Stimulated activated CD4-positive, alpha-beta T cell treated with anti-CD3 and anti-CD28 coated beads, Interleukin-1b, Interleukin-23, amount 100 ng/mL, for 48 hours (primary cell): Measurements from ENCODE around the gene MDM2.

ENCODE experiments used
- DNase-seq: peaks from one replicate; pipeline ENCODE4 v3.0.0-alpha.2; 2020

The MDM2 gene

GRCh38 chr12:68807576-68808387 lies at the start of gene MDM2:
Gene MDM2, plus strand, starts transcription at chr12:68808177. Its CDS starts 301 bp downstream, at chr12:68808478.
- peak; percentile 94 for DNase-seq

DNA sequence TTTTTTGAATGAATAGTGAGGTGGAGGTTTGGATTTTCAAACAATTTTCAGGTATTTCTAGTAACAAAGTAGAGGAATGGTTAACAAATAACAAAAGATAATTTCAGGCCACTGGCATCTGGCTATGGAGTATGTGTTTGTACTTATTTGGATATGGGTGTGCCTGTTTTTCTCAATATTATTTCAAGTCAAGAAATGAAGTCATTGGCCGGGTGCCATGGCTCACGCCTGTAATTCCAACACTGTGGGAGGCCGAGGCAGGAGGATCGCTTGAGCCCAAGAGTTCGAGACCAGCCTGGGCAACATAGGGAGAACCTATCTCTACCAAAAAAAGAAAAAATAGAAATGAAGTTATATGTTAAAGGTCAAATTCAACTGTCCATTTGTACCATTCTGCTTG lies 48.1 kb upstream of the MDM2 start:
- no peak for DNase-seq

DNA sequence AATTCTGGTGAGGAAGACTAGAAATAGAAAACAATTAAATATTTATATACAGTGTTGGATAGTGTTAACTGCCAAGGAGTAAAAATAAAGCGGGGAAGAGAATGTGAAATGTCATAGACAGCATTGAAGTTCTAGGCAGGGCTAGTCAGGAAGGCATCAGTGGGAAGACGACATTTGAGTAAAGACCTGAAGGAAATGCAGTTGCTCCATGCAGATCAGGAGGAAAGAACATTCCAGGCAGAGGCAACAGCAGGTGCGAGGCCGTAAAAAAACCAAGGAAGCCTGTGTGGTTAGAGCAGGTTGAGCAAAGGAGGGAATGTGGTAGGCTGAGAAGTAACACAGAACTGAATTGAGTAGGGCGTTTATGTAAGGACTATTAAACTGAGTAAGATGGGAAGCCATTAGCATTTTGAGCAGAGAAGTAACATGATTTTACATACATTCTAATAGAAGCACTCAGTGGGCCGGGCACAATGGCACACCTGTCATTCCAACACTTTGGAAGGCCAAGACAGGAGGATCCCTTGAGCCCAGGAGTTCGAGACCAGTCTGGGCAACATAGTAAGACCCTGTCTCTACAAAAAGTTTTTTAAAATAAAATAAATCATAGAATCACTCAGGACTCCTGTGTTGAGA lies 47.1 kb upstream of the MDM2 start:
- DNase-seq, result no peak

DNA sequence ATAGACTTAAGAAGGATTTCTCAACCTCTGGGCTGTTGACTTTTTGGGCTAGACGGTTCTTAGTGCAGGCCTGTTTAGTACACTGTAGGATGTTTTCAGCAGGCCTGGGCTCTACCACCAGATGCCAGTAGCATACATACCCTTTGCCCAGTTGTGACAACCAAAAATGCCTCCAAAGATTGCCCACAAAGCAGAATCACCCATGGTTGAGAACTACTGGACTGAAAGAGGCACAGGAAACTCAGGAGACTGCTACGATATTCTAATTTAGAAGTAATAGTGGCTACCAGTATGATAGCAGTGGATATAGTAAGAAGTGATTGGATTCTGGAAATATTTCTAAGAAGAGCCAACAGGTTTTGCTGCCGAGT lies 46.5 kb upstream of the MDM2 start:
- DNase-seq, result no peak

DNA sequence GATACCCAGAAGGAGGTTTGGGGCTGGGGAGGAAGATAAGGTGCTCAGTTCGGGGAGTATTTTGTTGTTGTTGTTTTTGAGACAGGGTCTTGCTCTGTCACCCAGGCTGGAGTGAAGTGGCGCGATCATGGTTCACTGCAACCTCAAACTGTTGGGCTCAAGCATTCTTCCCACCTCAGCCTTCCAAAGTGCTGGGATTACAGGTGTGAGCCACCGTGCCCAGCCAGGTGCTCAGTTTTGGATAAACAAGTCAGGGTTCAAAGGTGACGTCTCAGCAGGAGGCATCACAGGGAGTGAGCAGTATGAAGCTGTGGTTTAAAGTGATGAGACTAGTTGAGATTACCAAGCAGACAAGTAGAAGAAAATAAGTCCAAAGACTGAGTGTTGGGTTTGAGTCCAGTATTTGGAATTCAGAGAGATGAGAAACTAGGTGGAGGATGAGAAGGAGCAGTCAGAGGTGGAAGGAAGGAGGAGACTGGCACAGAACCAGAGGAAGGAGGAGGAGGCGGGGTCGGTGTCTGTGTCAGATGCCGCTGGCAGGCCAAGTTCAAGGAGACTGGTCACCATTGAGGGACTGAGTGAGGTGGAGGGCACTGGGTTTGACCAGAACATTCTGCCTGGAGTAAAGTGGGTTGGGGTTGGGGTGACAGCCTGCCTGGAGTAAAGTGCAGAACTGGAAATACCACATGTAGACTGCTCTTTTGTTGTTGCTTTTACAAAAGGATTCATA lies 45.9 kb upstream of the MDM2 start:
- no peak for DNase-seq

DNA sequence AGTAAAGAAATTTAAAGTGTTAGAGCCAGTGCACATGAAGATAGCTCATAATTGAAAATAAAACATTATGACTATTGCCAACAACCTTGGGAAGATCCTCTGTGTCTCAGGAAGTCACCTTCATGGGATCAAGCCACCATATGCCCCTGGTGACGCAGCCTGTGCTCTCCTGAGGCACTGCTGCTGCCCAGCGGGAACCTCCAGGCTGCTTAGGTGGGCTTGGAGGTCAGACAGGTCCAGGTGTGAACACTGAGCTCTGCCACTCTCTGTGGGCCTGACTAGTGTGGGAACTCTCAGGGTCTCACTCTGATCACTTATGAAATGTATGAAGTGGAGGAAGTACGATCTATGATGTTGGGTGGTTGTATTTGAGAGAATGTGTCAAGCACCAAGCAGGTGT lies 45.3 kb upstream of the MDM2 start:
- DNase-seq, result no peak

GRCh38 chr12:68765696-68766095 lies 42.3 kb upstream of the MDM2 start:
- no peak for DNase-seq

GRCh38 chr12:68766646-68767045 lies 41.3 kb upstream of the MDM2 start:
- no peak for DNase-seq

- no peak for DNase-seq
Measured at GRCh38 chr12:68767191-68767590, 40.8 kb upstream of the MDM2 start.

GRCh38 chr12:68768431-68768939 lies 39.5 kb upstream of the MDM2 start:
- no peak for DNase-seq

DNA sequence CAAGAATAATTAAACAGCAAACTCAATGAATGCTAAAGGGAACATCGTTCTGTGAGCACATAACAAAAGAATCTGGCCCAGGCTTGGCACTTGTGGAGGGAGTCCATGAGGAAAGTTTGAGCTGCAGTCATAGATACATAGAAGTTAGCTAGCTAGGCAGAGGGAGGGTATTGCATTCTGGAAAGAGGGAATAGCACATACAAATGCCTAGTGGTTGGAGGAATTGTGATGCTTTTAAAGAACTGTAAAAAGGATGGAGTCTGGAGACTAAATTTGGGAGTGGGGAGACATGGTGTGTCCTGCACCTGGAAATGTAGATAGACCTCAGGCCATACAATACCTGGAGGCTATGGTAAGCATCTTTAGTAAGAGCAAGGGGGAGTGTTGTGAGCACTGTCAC lies 38.0 kb upstream of the MDM2 start:
- no peak for DNase-seq

DNA sequence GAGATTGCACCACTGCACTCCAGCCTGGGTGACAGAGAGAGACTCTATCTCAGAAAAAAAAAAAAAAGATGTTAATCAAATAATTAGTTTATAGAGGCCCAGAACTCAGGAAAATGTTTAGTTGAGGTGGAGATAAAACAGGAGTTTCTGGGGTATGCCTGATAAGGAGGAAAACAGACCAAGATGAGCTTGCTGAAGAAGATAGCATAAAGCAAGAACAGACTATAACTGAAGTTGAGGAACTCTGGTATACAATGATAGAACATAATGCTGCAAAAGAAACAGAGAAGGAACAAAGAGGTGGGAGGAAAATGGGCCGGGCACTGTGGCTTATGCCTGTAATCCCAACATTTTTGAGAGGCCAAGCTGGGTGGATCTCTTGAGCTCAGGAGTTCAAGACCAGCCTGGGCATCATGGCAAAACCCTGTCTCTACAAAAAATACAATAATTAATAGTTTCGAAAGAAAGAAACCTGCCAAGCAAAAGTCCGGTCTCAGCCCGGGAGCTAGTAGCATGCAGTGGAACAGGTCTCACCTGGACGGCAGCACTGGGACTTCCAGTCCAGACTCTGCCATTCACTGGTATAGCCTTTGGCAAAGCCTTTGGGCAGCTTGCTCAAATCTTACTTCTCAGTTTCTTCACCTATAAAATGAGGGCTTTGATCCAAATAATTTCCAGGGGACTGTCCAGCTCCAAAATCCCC lies 36.6 kb upstream of the MDM2 start:
- no peak for DNase-seq

- DNase-seq, result no peak
Measured at GRCh38 chr12:68772714-68773113, 35.3 kb upstream of the MDM2 start.

DNA sequence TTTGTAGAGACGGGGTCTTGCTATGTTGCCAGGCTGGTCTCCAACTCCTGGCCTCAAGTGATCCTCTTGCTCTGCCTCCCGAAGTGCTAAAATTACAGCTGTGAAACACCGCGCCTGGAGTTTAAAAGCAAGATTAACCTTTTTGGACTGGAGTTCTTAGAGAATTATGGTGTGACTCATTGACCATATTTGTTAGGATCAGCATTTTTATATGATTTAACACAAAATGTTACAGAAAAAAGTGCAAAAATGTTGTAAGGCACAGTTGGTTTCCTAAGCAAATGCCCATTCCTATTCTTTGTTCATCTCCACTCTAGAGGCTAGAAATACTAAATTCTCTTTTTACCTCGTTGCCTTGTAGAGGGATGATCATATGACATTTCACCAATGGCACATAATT lies 34.4 kb upstream of the MDM2 start:
- no peak for DNase-seq

- no peak for DNase-seq
Measured at GRCh38 chr12:68775121-68775630, 32.8 kb upstream of the MDM2 start.

DNA sequence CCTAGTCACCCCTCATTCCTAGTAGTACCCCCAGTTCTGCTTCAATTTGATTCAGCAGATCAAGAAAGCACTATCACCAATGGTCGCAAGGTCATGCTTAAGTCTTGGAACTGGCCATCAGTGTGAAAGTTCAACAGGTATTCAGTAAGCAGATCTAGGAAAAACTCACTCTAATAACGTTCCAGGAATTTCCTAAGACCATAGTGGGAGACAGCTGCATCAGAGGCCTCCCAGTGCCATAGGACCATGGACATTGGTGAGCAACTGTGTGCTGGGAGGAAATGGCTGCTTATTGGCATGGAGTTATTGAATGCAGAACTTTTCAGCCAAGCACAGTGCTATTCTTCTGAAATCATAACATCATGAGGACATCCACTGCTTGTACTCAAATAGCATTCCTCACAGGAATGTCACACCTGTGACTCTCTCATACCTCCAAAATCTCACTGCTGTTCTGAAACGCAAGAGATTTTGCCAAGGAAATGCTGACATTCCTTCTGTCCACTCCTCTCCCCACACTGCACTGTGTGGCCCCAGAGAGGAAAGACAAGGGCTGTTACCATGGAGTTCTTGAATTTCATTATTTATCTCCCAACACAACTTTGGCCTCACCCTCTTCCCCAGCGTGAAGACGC lies 30.9 kb upstream of the MDM2 start:
- no peak for DNase-seq

DNA sequence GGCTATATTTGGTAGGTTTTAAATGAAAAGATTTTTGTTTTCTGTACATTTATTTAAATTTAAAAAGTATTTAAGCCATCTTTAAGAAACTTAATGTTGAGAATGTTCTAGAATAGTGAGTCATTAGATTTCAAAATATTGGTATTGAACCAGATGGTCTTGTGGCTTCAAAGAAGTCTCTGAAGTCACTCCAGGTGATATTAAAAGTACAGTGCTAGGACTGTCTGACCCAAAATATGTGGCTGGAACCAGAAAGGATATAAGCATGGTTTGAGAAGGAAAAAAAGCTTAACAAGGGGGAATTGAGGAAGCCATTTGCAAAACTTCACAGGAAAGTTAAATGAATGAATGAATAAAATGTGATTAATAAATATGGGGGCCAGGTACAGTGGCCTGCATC lies 28.7 kb upstream of the MDM2 start:
- no peak for DNase-seq

DNA sequence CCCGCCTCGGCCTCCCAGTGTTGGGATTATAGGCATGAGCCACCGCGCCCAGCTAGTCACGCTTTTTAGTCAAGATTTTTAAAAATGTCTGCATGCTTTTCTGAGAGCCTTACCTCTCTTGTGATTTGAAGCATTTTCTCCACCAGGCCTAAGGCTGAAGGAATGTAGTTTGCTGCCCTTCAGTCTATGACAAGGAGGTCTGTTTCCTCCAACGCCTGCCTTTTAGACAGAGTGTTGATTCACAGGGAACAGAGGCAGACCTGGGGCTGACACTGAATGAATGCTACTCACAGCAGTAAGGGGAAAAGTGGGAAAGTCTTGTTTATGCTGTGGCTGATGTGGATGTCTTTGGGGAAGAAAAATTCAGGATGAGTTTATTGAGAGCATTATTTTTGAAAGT lies 27.2 kb upstream of the MDM2 start:
- DNase-seq, result no peak

DNA sequence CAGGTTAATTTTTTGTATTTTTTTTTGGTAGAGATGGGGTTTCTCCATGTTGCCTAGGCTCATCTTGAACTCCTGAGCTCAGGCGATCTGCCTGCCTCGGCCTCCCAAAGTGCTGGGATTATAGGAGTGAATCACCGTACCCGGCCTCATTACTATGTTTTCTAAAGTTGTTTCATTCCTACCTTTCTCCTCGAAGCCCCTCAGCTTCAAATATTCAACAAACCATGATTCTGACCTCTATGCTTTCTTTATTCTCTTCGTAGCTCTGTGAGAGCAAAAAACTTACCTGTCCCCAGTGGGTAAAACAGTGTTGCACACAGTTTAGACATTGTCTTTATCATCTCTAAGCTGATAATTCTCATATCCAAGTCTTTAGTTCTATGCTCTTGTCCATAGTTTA lies 26.2 kb upstream of the MDM2 start:
- no peak for DNase-seq

DNA sequence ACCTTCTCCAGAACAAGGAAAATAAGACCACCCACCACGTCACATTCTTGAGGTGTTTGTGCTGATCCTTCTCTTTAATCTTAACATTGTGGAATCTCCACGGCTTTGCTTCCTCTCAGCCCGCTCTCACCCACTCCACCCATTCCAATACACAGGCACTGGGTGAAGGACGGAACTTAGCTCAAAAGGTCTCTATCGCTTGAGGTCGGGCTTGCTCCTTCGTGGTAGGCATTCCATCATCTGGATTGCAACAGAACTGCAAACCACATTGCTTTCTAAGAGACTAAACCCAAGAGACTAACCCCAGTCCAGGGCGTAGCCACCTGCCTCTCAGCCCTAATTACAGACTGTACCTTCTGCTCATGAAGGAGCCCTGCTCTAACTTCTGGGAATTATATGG lies 24.0 kb upstream of the MDM2 start:
- no peak for DNase-seq

- no peak for DNase-seq
Measured at GRCh38 chr12:68785358-68785757, 22.6 kb upstream of the MDM2 start.

GRCh38 chr12:68785823-68786222 lies 22.2 kb upstream of the MDM2 start:
- DNase-seq, result no peak

GRCh38 chr12:68786929-68787328 lies 21.0 kb upstream of the MDM2 start:
- DNase-seq, result no peak
